BJ (cell line): ENCODE measurements around the gene HPD. TPM values are rescaled to one million over a fixed set of nuclear protein-coding genes. Genes with fewer than 3 reads are reported as not detected.
A peak's percentile ranks its signal among the peaks of the same experiment; 100 is the strongest.

ENCODE experiments used
- CTCF ChIA-PET: fragments of 350-600 bp; formaldehyde crosslinking; extraction: SDS; loops from one replicate; lab custom pipeline; 2021; ENCODE audit warnings: antibody characterized with exemption, inconsistent platforms; lab: Yijun Ruan, JAX
- POLR2A ChIA-PET: fragments of 300-600 bp; sonication (Branson Sonifier 250); formaldehyde crosslinking; extraction: SDS; loops from one replicate; lab custom pipeline; 2021; ENCODE audit warnings: antibody characterized with exemption; lab: Charles Lee
- DNase-seq: peaks from one replicate; pipeline ENCODE4 v3.0.0-alpha.2; 2011; ENCODE audit warnings: low read depth
- H3K27me3 ChIP-seq: 2 replicates; pipeline ENCODE4 v1.6.0; 2011; ENCODE audit warnings: low read length; ENCODE audit not compliant: control insufficient read depth, insufficient read depth
- H3K36me3 ChIP-seq: 2 replicates; pipeline ENCODE4 v1.5.1; 2011; ENCODE audit warnings: low read length; ENCODE audit not compliant: control insufficient read depth, insufficient read depth
- H3K4me3 ChIP-seq: 2 replicates; pipeline ENCODE4 v1.5.1; 2011; ENCODE audit warnings: low read depth, mild to moderate bottlenecking, control low read depth, low read length
- CTCF ChIP-seq: IDR thresholded peaks from 2 replicates; pipeline ENCODE4 v1.5.1; 2011; ENCODE audit warnings: low read depth, mild to moderate bottlenecking, control low read depth, inconsistent platforms, low read length, moderate library complexity; ENCODE audit not compliant: insufficient read depth
- polyA plus RNA-seq: library from polyadenylated mRNA; depleted of rRNA; stranded (reverse); fragments of >200 nt; gene quantifications from 2 replicates; pipeline ENCODE4 v1.2.3, GENCODE V29; 2011

The HPD gene
- polyA plus RNA-seq, 1 experiment, result not detected

DNA sequence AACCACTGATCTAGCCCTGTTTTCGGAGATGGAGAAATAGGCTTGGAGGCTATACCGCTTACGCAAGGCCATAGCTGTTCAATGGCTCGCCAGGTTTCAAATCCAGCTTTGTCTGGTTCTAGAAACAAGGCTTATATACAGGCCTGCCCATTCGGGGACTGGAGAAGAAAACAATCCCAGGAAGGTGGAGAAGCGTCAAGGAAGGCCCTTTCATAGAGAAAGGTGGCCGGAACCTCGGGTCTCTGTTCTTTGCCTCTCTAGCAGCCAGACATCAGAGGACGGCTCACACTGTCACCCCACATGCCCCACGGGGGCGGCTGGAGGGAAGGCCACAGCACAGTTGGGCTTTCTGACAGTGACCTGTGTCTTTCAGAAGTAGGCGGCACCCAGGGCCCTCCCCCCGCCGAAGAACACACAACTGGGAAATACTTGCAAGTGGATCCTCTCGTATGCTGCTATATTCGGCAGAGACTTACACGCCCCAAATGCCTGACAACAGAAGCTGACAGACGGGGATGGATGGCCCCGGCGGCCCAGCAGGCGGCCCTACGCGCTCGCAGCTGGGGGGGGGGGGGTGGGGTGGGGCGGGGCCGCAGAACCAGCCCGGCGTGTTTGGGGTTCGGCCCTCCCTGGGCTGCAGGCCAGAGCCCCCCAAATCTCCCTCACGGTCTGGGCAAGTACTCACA is 59.4 kb downstream of the HPD start:
- no peak for DNase-seq
- ChIA-PET POLR2A (no interaction called here), CTCF (interaction anchor here (1.0 to 14.8 kb wide), 4 partner anchors 8 to 108 kb away, joined by 3 to 467 read pairs (median 25); partner anchors contain the start of gene SETD1B)
- peaks cover 6% of the 10 kb centered on the region for H3K36me3 ChIP-seq
- H3K27me3 ChIP-seq, result no peaks in the 10 kb centered on the region
- H3K4me3 ChIP-seq, result peak overlapping the region; percentile 79
- no peak; the same call in 1 of the 2 replicates for TF ChIP-seq CTCF

- Histone ChIP-seq H3K27me3 (no peaks in the 10 kb centered on the region), H3K36me3 (peaks cover 6% of the 10 kb centered on the region), H3K4me3 (peak overlapping the region; percentile 79)
- no peak for DNase-seq
- ChIA-PET POLR2A (no interaction called here), CTCF (interaction anchor here (1.0 to 14.8 kb wide), 5 partner anchors 9 to 108 kb away, joined by 3 to 467 read pairs (median 7); partner anchors contain the start of genes PSMD9 and SETD1B)
- no peak for TF ChIP-seq CTCF
Measured at GRCh38 chr12:121798787-121799155, 59.9 kb downstream of the HPD start.

GRCh38 chr12:121797937-121798786 is 60.5 kb downstream of the HPD start:
- Histone ChIP-seq H3K4me3 (peak overlapping the region; percentile 79), H3K36me3 (peaks cover 6% of the 10 kb centered on the region), H3K27me3 (no peaks in the 10 kb centered on the region)
- ChIA-PET CTCF (interaction anchor here (1.0 to 14.8 kb wide), 6 partner anchors 9 to 107 kb away, joined by 3 to 467 read pairs (median 26); partner anchors contain the start of genes PSMD9 and SETD1B), POLR2A (interaction anchor here (0.6 kb wide), 2 partner anchors 96 to 511 kb away, joined by 3 to 6 read pairs; no protein-coding TSS in a partner anchor)
- no peak for TF ChIP-seq CTCF
- DNase-seq, result no peak

- POLR2A ChIA-PET, result interaction anchor here (0.6 kb wide), 2 partner anchors 93 to 97 kb away, joined by 5 to 6 read pairs; no protein-coding TSS in a partner anchor
- no peak for DNase-seq
- Histone ChIP-seq H3K27me3 (no peaks in the 10 kb centered on the region), H3K4me3 (peak overlapping the region; percentile 15), H3K36me3 (peaks cover 6% of the 10 kb centered on the region)
- CTCF ChIA-PET, result interaction anchor here (1.2 to 14.8 kb wide), 8 partner anchors 10 to 244 kb away, joined by 3 to 467 read pairs (median 55); partner anchors contain the start of genes PSMD9, SETD1B and TMEM120B
- peak; percentile 47 for TF ChIP-seq CTCF
Measured at GRCh38 chr12:121796855-121797751, 61.6 kb downstream of the HPD start.
